ENCODE measurements around the gene UBE2D2.
A peak's percentile ranks its signal among the peaks of the same experiment; 100 is the strongest.

UBE2D2 gene

DNA sequence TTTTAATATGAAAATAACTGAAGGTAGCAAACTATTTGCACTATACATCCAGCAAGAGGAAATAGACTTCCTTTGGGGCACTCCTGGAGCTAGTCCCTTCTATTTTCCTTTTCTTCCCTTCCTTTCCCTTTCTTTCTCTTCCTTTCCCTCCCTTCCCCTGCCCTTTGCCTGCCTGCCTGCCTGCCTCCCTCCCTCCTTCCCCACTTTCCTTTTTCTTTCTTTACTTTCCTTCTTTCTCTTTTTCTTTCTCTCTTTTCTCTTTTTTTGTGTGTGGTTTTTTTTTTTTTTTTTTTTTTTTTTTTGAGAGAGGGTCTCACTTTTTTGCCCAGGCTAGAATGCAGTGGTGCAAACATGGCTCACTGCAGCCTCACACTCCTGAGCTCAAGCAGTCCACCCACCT, 69.7 kb downstream of the UBE2D2 start:
- DNase-seq (ENCODE audit: low read depth) = no peak
- H3K9ac ChIP-seq (ENCODE audit: low read length) = no peak overlapping the region
- peaks cover 35% of the 10 kb centered on the region for H3K36me3 ChIP-seq (ENCODE audit: control insufficient read depth, insufficient read depth, low read length, severe bottlenecking)
- H3K27me3 ChIP-seq (replicated peaks; ENCODE audit: control insufficient read depth, insufficient read depth, low read length) = no peaks in the 10 kb centered on the region
- no peaks in the 10 kb centered on the region for H3K9me3 ChIP-seq (ENCODE audit: control insufficient read depth, low read length)
- peaks cover 18% of the 10 kb centered on the region for H3K4me1 ChIP-seq (ENCODE audit: control insufficient read depth, insufficient read depth, low read length)
- H3K4me3 ChIP-seq (ENCODE audit: low read length) = no peak overlapping the region

GRCh38 chr5:139631520-139632165, 70.5 kb downstream of the UBE2D2 start:
- Histone ChIP-seq H3K36me3 (ENCODE audit: control insufficient read depth, insufficient read depth, low read length, severe bottlenecking) (peaks cover 27% of the 10 kb centered on the region), H3K4me1 (ENCODE audit: control insufficient read depth, insufficient read depth, low read length) (peaks cover 26% of the 10 kb centered on the region), H3K9me3 (ENCODE audit: control insufficient read depth, low read length) (no peaks in the 10 kb centered on the region), H3K9ac (ENCODE audit: low read length) (peak overlapping the region; percentile 2), H3K27me3 (replicated peaks; ENCODE audit: control insufficient read depth, insufficient read depth, low read length) (no peaks in the 10 kb centered on the region), H3K4me3 (ENCODE audit: low read length) (no peak overlapping the region)
- no peak for DNase-seq (ENCODE audit: low read depth)

DNA sequence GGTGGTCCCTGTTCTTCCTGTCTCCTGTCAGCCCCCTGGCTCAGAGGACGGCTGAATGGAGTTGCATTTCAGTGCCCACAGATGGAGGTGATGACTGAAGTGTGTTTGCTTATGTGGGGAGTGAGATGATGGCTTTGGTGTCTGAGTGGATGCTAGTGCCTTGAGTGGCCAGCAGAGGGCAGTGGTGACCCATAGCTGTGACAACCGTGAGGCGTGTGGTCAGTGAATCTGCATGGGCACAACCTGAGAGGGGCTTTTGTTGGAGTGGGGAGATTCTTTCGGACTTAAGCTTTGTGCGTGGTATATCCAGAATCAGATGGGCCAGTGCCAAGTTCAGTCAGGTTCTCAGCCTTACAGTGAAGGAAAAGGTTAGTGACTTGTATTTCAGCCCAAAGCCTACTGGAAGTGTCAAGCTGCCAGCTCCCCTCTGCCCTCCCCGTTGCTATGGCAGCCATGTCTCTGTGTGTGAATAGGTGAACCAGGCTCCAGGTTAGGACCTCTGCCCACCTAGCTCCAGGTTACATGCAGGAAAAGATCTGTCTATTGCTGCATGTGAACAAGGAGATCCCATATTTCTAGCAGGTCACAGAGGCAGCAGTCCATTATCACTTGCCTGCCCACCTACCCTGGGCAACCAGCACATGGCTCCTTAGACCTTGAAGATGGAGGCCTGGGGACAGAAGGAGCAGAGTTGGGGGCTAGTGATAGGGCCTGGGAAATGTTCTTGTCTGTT, 72.3 kb downstream of the UBE2D2 start:
- Histone ChIP-seq H3K9ac (ENCODE audit: low read length) (peak overlapping the region; percentile 7), H3K4me3 (ENCODE audit: low read length) (no peak overlapping the region), H3K4me1 (ENCODE audit: control insufficient read depth, insufficient read depth, low read length) (peaks cover 40% of the 10 kb centered on the region), H3K27me3 (replicated peaks; ENCODE audit: control insufficient read depth, insufficient read depth, low read length) (no peaks in the 10 kb centered on the region), H3K9me3 (ENCODE audit: control insufficient read depth, low read length) (no peaks in the 10 kb centered on the region), H3K36me3 (ENCODE audit: control insufficient read depth, insufficient read depth, low read length, severe bottlenecking) (peaks cover 9% of the 10 kb centered on the region)
- peak; percentile 85 for DNase-seq (ENCODE audit: low read depth)

GRCh38 chr5:139634028-139634325, 72.8 kb downstream of the UBE2D2 start:
- no peak overlapping the region for H3K4me3 ChIP-seq (ENCODE audit: low read length)
- H3K4me1 ChIP-seq (ENCODE audit: control insufficient read depth, insufficient read depth, low read length) = peaks cover 45% of the 10 kb centered on the region
- H3K27me3 ChIP-seq (replicated peaks; ENCODE audit: control insufficient read depth, insufficient read depth, low read length) = no peaks in the 10 kb centered on the region
- no peak for DNase-seq (ENCODE audit: low read depth)
- peak overlapping the region; percentile 7 for H3K9ac ChIP-seq (ENCODE audit: low read length)
- peaks cover 3% of the 10 kb centered on the region for H3K36me3 ChIP-seq (ENCODE audit: control insufficient read depth, insufficient read depth, low read length, severe bottlenecking)
- H3K9me3 ChIP-seq (ENCODE audit: control insufficient read depth, low read length) = no peaks in the 10 kb centered on the region

DNA sequence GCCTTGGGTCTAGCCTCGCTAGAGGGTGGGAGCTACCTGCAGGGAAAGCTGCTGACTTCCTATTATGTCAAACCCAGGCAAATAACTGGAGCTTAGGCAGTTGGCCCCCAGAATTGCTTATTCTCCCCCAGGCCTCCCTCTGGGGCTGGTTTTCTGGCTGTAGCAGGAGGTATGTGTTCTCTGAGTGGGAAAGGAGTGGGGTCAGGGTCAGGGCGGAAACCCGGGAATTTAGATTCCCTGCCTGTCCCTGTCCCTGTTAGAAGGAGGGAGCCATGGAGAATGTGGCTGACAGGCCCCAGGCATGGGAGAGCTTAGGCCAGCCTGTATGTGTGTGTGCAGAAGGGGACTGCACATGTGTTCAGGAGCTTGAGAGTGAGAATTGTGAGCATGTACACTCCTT, 73.4 kb downstream of the UBE2D2 start:
- H3K4me1 ChIP-seq (ENCODE audit: control insufficient read depth, insufficient read depth, low read length) = peaks cover 50% of the 10 kb centered on the region
- H3K9ac ChIP-seq (ENCODE audit: low read length) = no peak overlapping the region
- no peaks in the 10 kb centered on the region for H3K27me3 ChIP-seq (replicated peaks; ENCODE audit: control insufficient read depth, insufficient read depth, low read length)
- H3K9me3 ChIP-seq (ENCODE audit: control insufficient read depth, low read length) = no peaks in the 10 kb centered on the region
- no peaks in the 10 kb centered on the region for H3K36me3 ChIP-seq (ENCODE audit: control insufficient read depth, insufficient read depth, low read length, severe bottlenecking)
- no peak overlapping the region for H3K4me3 ChIP-seq (ENCODE audit: low read length)
- DNase-seq (ENCODE audit: low read depth) = no peak

DNA sequence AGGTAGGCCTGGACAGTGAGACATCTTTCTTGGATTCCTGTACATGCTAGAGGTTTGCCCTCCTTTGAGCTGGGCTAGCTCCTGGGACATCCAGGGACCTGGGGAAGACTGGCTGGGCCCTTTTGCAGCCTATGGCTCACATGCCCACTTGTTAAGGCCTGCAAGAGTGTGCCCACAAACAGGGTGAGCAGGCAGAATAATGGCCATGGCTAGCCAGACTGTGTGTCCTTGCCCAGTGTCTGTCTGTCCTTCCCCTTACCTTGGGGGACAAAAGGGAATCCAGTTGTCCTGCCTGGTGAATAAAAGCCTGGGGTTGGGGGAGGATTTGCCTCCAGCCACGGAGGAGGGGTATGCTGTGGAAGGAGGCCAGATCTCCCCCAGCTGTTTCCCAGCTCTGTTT, 74.1 kb downstream of the UBE2D2 start:
- no peak overlapping the region for H3K4me3 ChIP-seq (ENCODE audit: low read length)
- H3K9me3 ChIP-seq (ENCODE audit: control insufficient read depth, low read length) = no peaks in the 10 kb centered on the region

GRCh38 chr5:139635606-139636206, 74.6 kb downstream of the UBE2D2 start:
- H3K9me3 ChIP-seq (ENCODE audit: control insufficient read depth, low read length) = no peaks in the 10 kb centered on the region
- H3K4me3 ChIP-seq (ENCODE audit: low read length) = peak overlapping the region; percentile 78
- no peaks in the 10 kb centered on the region for H3K36me3 ChIP-seq (ENCODE audit: control insufficient read depth, insufficient read depth, low read length, severe bottlenecking)
- H3K27me3 ChIP-seq (replicated peaks; ENCODE audit: control insufficient read depth, insufficient read depth, low read length) = no peaks in the 10 kb centered on the region
- peak overlapping the region; percentile 74 for H3K9ac ChIP-seq (ENCODE audit: low read length)
- peaks cover 58% of the 10 kb centered on the region for H3K4me1 ChIP-seq (ENCODE audit: control insufficient read depth, insufficient read depth, low read length)
- peak; percentile 86 for DNase-seq (ENCODE audit: low read depth)

More for the DNA sequence above, 74.1 kb downstream of the UBE2D2 start:
- no peak for DNase-seq (ENCODE audit: low read depth)
- Histone ChIP-seq H3K4me1 (ENCODE audit: control insufficient read depth, insufficient read depth, low read length) (peaks cover 55% of the 10 kb centered on the region), H3K36me3 (ENCODE audit: control insufficient read depth, insufficient read depth, low read length, severe bottlenecking) (no peaks in the 10 kb centered on the region), H3K9ac (ENCODE audit: low read length) (peak overlapping the region; percentile 24), H3K27me3 (replicated peaks; ENCODE audit: control insufficient read depth, insufficient read depth, low read length) (no peaks in the 10 kb centered on the region)

GRCh38 chr5:139636207-139636792, 75.2 kb downstream of the UBE2D2 start:
- H3K4me3 ChIP-seq (ENCODE audit: low read length) = peak overlapping the region; percentile 78
- H3K27me3 ChIP-seq (replicated peaks; ENCODE audit: control insufficient read depth, insufficient read depth, low read length) = no peaks in the 10 kb centered on the region
- no peaks in the 10 kb centered on the region for H3K9me3 ChIP-seq (ENCODE audit: control insufficient read depth, low read length)
- DNase-seq (ENCODE audit: low read depth) = no peak
- no peaks in the 10 kb centered on the region for H3K36me3 ChIP-seq (ENCODE audit: control insufficient read depth, insufficient read depth, low read length, severe bottlenecking)
- H3K4me1 ChIP-seq (ENCODE audit: control insufficient read depth, insufficient read depth, low read length) = peaks cover 57% of the 10 kb centered on the region
- H3K9ac ChIP-seq (ENCODE audit: low read length) = peak overlapping the region; percentile 74

GRCh38 chr5:139636975-139637408, 75.9 kb downstream of the UBE2D2 start:
- Histone ChIP-seq H3K4me1 (ENCODE audit: control insufficient read depth, insufficient read depth, low read length) (peaks cover 57% of the 10 kb centered on the region), H3K36me3 (ENCODE audit: control insufficient read depth, insufficient read depth, low read length, severe bottlenecking) (no peaks in the 10 kb centered on the region), H3K9me3 (ENCODE audit: control insufficient read depth, low read length) (no peaks in the 10 kb centered on the region), H3K27me3 (replicated peaks; ENCODE audit: control insufficient read depth, insufficient read depth, low read length) (no peaks in the 10 kb centered on the region), H3K9ac (ENCODE audit: low read length) (peak overlapping the region; percentile 74), H3K4me3 (ENCODE audit: low read length) (peak overlapping the region; percentile 78)
- DNase-seq (ENCODE audit: low read depth) = peak; percentile 52

GRCh38 chr5:139637438-139638089, 76.4 kb downstream of the UBE2D2 start:
- peak; percentile 93 for DNase-seq (ENCODE audit: low read depth)
- H3K27me3 ChIP-seq (replicated peaks; ENCODE audit: control insufficient read depth, insufficient read depth, low read length) = no peaks in the 10 kb centered on the region
- H3K9ac ChIP-seq (ENCODE audit: low read length) = peak overlapping the region; percentile 91
- peak overlapping the region; percentile 74 for H3K4me3 ChIP-seq (ENCODE audit: low read length)
- no peaks in the 10 kb centered on the region for H3K36me3 ChIP-seq (ENCODE audit: control insufficient read depth, insufficient read depth, low read length, severe bottlenecking)
- H3K9me3 ChIP-seq (ENCODE audit: control insufficient read depth, low read length) = no peaks in the 10 kb centered on the region
- H3K4me1 ChIP-seq (ENCODE audit: control insufficient read depth, insufficient read depth, low read length) = peaks cover 58% of the 10 kb centered on the region
